ENCODE data around the gene PDE4B.

Gene PDE4B

DNA sequence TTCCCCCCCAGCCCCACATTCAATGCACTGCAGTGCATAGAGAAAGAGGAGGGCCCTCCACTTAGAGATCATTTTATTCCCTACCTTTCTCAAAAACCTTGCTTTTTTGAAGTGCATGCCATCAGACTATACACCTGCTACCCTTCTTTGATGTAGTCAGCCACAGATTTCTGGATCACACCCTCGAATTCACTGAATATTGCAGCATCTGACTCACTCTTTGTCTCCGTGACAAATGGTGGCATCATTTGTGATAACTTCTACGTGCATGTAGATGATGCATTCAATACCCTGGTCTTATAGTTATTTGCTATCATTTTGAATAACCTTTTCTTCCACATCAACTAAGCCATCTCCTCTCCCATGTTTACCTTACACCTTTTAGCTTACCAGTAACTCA lies 431.0 kb downstream of the PDE4B start:
- Mint-ChIP-seq H3K36me3 (ENCODE audit: low read depth) (no peaks in the 10 kb centered on the region), H3K27ac (no peak overlapping the region), H3K9me3 (no peaks in the 10 kb centered on the region)

DNA sequence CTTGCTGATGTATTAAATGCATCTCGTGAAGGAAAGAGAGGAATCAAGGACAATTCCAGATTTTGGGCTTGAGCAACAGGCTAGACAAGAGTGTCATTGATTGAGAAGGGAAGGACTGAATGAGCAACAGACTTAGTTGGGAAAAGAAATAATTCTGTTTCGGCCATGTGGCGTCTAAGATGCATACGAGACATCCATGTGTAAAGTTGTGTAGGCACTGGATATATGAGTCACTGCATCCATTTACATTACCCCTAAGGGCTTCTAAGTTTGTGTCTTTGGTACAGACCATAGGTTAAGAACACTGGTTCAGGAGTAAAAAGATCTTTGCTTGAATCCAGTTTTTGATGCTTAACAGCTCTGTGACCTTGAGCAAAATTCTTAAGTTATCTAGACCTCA lies 434.3 kb downstream of the PDE4B start:
- no peaks in the 10 kb centered on the region for H3K4me1 Mint-ChIP-seq (ENCODE audit: low read depth)
- H3K9me3 Mint-ChIP-seq = no peaks in the 10 kb centered on the region
- no peak overlapping the region for H3K27ac Mint-ChIP-seq
- no peak for DNase-seq (ENCODE audit: low spot score)
- H3K4me3 Mint-ChIP-seq = no peak overlapping the region
- H3K27me3 Mint-ChIP-seq (ENCODE audit: low read depth) = peaks cover 17% of the 10 kb centered on the region
- no peaks in the 10 kb centered on the region for H3K36me3 Mint-ChIP-seq (ENCODE audit: low read depth)

More for the DNA sequence above, 431.0 kb downstream of the PDE4B start:
- H3K4me3 Mint-ChIP-seq = no peak overlapping the region
- peaks cover 19% of the 10 kb centered on the region for H3K27me3 Mint-ChIP-seq (ENCODE audit: low read depth)
- H3K4me1 Mint-ChIP-seq (ENCODE audit: low read depth) = no peaks in the 10 kb centered on the region
- DNase-seq (ENCODE audit: low spot score) = no peak

- peaks cover 14% of the 10 kb centered on the region for H3K27me3 Mint-ChIP-seq (ENCODE audit: low read depth)
- DNase-seq (ENCODE audit: low spot score) = no peak
- no peaks in the 10 kb centered on the region for H3K4me1 Mint-ChIP-seq (ENCODE audit: low read depth)
- no peaks in the 10 kb centered on the region for H3K9me3 Mint-ChIP-seq
- H3K36me3 Mint-ChIP-seq (ENCODE audit: low read depth) = no peaks in the 10 kb centered on the region
- no peak overlapping the region for H3K27ac Mint-ChIP-seq
- no peak overlapping the region for H3K4me3 Mint-ChIP-seq
These were observed 435.3 kb downstream of the PDE4B start for GRCh38 chr1:66227966-66228365.

- H3K36me3 Mint-ChIP-seq (ENCODE audit: low read depth) = no peaks in the 10 kb centered on the region
- H3K4me3 Mint-ChIP-seq = no peak overlapping the region
- no peaks in the 10 kb centered on the region for H3K4me1 Mint-ChIP-seq (ENCODE audit: low read depth)
- no peak for DNase-seq (ENCODE audit: low spot score)
- no peak overlapping the region for H3K27ac Mint-ChIP-seq
- H3K9me3 Mint-ChIP-seq = no peaks in the 10 kb centered on the region
- H3K27me3 Mint-ChIP-seq (ENCODE audit: low read depth) = peaks cover 9% of the 10 kb centered on the region
These were observed 438.5 kb downstream of the PDE4B start for GRCh38 chr1:66231217-66231616.

- no peak overlapping the region for H3K27ac Mint-ChIP-seq
- H3K27me3 Mint-ChIP-seq (ENCODE audit: low read depth) = peaks cover 12% of the 10 kb centered on the region
- H3K4me3 Mint-ChIP-seq = no peak overlapping the region
- H3K36me3 Mint-ChIP-seq (ENCODE audit: low read depth) = no peaks in the 10 kb centered on the region
- H3K9me3 Mint-ChIP-seq = no peaks in the 10 kb centered on the region
- DNase-seq (ENCODE audit: low spot score) = no peak
- H3K4me1 Mint-ChIP-seq (ENCODE audit: low read depth) = no peaks in the 10 kb centered on the region
These were observed 439.2 kb downstream of the PDE4B start for GRCh38 chr1:66231681-66232463.

DNA sequence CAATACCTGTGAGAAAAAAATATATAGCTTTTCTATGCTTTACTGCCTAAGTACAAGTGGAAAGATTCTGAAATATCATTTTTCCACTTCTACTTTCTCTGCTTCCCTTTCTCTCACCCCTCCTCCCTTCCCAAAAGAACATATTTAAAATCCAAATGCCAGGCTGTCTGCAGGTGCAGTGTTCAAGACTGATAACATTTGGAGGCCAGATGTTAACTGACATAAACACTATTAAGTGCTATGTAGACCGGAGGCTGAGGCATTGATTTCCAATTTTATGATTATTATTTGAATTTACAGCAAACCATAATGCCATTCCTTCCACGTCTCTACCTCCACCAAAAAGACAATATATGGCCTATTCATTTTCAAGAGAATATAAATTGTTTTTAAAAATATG lies 444.3 kb downstream of the PDE4B start:
- Mint-ChIP-seq H3K4me1 (ENCODE audit: low read depth) (no peaks in the 10 kb centered on the region), H3K9me3 (no peaks in the 10 kb centered on the region), H3K27me3 (ENCODE audit: low read depth) (peaks cover 28% of the 10 kb centered on the region), H3K4me3 (no peak overlapping the region), H3K27ac (no peak overlapping the region), H3K36me3 (ENCODE audit: low read depth) (no peaks in the 10 kb centered on the region)
- DNase-seq (ENCODE audit: low spot score) = no peak

GRCh38 chr1:66237722-66238479 lies 445.2 kb downstream of the PDE4B start:
- H3K4me3 Mint-ChIP-seq = no peak overlapping the region
- no peaks in the 10 kb centered on the region for H3K9me3 Mint-ChIP-seq
- H3K4me1 Mint-ChIP-seq (ENCODE audit: low read depth) = no peaks in the 10 kb centered on the region
- H3K27ac Mint-ChIP-seq = no peak overlapping the region
- H3K36me3 Mint-ChIP-seq (ENCODE audit: low read depth) = no peaks in the 10 kb centered on the region
- H3K27me3 Mint-ChIP-seq (ENCODE audit: low read depth) = peaks cover 28% of the 10 kb centered on the region
- DNase-seq (ENCODE audit: low spot score) = no peak

DNA sequence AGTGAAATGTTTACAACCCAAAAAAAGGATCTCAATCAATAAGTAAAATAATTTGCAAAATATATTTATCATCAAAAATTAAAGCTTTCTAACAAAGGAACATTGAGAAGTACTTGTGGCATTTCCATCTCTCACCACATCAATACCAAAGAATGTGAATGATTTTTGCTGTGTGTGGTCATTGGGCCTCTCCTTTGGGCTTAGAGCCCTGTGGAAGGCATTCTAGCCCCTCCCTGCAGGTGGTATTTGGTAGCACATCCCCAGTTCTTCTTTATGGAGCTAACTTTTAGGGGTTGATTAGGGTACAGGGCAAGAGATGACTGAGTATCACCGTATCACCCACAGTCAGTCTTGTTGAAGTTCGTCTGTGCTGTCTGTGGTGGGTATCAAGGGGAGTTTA lies 447.1 kb downstream of the PDE4B start:
- Mint-ChIP-seq H3K4me3 (no peak overlapping the region), H3K27ac (no peak overlapping the region), H3K4me1 (ENCODE audit: low read depth) (no peaks in the 10 kb centered on the region), H3K36me3 (ENCODE audit: low read depth) (no peaks in the 10 kb centered on the region), H3K27me3 (ENCODE audit: low read depth) (peaks cover 24% of the 10 kb centered on the region), H3K9me3 (no peaks in the 10 kb centered on the region)
- DNase-seq (ENCODE audit: low spot score) = no peak

GRCh38 chr1:66240491-66241484 lies 448.1 kb downstream of the PDE4B start:
- Mint-ChIP-seq H3K27ac (no peak overlapping the region), H3K9me3 (no peaks in the 10 kb centered on the region), H3K4me3 (no peak overlapping the region), H3K36me3 (ENCODE audit: low read depth) (no peaks in the 10 kb centered on the region), H3K27me3 (ENCODE audit: low read depth) (peaks cover 20% of the 10 kb centered on the region), H3K4me1 (ENCODE audit: low read depth) (peaks cover 7% of the 10 kb centered on the region)
- DNase-seq (ENCODE audit: low spot score) = no peak

- Mint-ChIP-seq H3K9me3 (no peaks in the 10 kb centered on the region), H3K4me1 (ENCODE audit: low read depth) (peaks cover 25% of the 10 kb centered on the region), H3K36me3 (ENCODE audit: low read depth) (no peaks in the 10 kb centered on the region), H3K4me3 (no peak overlapping the region), H3K27ac (no peak overlapping the region), H3K27me3 (ENCODE audit: low read depth) (peaks cover 12% of the 10 kb centered on the region)
- DNase-seq (ENCODE audit: low spot score) = peak; percentile 66
These were observed 450.2 kb downstream of the PDE4B start for GRCh38 chr1:66242646-66243547.

- peak; percentile 36 for DNase-seq (ENCODE audit: low spot score)
- no peak overlapping the region for H3K27ac Mint-ChIP-seq
- no peaks in the 10 kb centered on the region for H3K36me3 Mint-ChIP-seq (ENCODE audit: low read depth)
- H3K9me3 Mint-ChIP-seq = no peaks in the 10 kb centered on the region
- H3K27me3 Mint-ChIP-seq (ENCODE audit: low read depth) = peaks cover 5% of the 10 kb centered on the region
- peaks cover 32% of the 10 kb centered on the region for H3K4me1 Mint-ChIP-seq (ENCODE audit: low read depth)
- H3K4me3 Mint-ChIP-seq = no peak overlapping the region
These were observed 450.9 kb downstream of the PDE4B start for GRCh38 chr1:66243548-66244130.

DNA sequence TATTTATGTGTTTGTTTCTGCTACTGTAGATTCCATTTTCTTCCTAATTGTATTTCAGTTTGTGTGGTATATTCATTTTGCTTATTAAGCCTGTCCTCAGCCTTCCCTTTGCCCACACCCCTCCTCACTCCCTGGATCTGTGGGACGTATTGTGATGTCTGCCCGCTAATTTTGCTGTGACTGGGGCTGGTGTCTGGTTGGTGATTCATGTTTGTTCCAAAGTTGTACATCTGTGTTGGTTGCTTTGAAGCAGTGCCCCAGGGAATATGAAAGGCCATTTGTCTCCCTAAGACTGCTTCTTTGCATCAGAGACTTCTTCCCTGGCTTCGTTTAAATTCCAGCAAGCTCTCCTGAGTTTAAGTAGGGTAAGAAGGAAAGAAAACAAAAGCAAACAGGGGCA lies 451.7 kb downstream of the PDE4B start:
- Mint-ChIP-seq H3K27ac (no peak overlapping the region), H3K9me3 (no peaks in the 10 kb centered on the region), H3K27me3 (ENCODE audit: low read depth) (peaks cover 5% of the 10 kb centered on the region), H3K36me3 (ENCODE audit: low read depth) (no peaks in the 10 kb centered on the region), H3K4me3 (no peak overlapping the region), H3K4me1 (ENCODE audit: low read depth) (peaks cover 33% of the 10 kb centered on the region)
- no peak for DNase-seq (ENCODE audit: low spot score)

GRCh38 chr1:66245691-66246090 lies 453.0 kb downstream of the PDE4B start:
- Mint-ChIP-seq H3K4me1 (ENCODE audit: low read depth) (peaks cover 35% of the 10 kb centered on the region), H3K4me3 (no peak overlapping the region), H3K36me3 (ENCODE audit: low read depth) (no peaks in the 10 kb centered on the region), H3K27me3 (ENCODE audit: low read depth) (no peaks in the 10 kb centered on the region), H3K27ac (no peak overlapping the region), H3K9me3 (no peaks in the 10 kb centered on the region)
- DNase-seq (ENCODE audit: low spot score) = no peak

Measured in T-helper 2 cell treated with Interferon-gamma antibody and Interleukin-4, amounts not matched to agents 5 μg/mL and 100 μg/mL, for 36 hours (primary cell).